PC-9 (cell line): ENCODE measurements around the gene KREMEN1. TPM values are rescaled to one million over a fixed set of nuclear protein-coding genes. Genes with fewer than 3 reads are reported as not detected.

Source experiments
- BruUV-seq: library from RNA; stranded (reverse); fragments of 400-500 nt; replicated peaks from 2 replicates; lab custom pipeline; 2021; lab: Mats Ljungman, UMichigan
- CTCF ChIA-PET: fragments of 300-600 bp; sonication (Branson Sonifier 250); formaldehyde crosslinking; loops from one replicate; lab custom pipeline; 2022; ENCODE audit warnings: antibody characterized with exemption; lab: Charles Lee
- POLR2A ChIA-PET: fragments of 300-600 bp; sonication (Branson Sonifier 250); formaldehyde crosslinking; loops from one replicate; lab custom pipeline; 2022; ENCODE audit warnings: antibody characterized with exemption; ENCODE audit not compliant: unreplicated experiment; lab: Charles Lee
- DNase-seq, 2 experiments: peaks; one replicate each; pipeline versions ENCODE4 v3.0.0 to v3.0.0-alpha.2; 2015 to 2022; ENCODE audit warnings: mixed read lengths in 1 of 2
- H2AFZ ChIP-seq: fragments of 200-600 bp; sonication (generic); 2 replicates; pipeline ENCODE4 v1.8.1; 2017; ENCODE audit warnings: antibody characterized with exemption
- H3F3A ChIP-seq: fragments of 200-600 bp; sonication (generic); 2 replicates; pipeline ENCODE4 v1.8.1; 2017; ENCODE audit warnings: antibody characterized with exemption, mild to moderate bottlenecking, low read depth; ENCODE audit not compliant: insufficient read depth
- H3K27ac ChIP-seq: fragments of 200-600 bp; sonication (generic); 2 replicates; pipeline ENCODE4 v1.6.1; 2016; ENCODE audit warnings: mixed run types
- H3K27me3 ChIP-seq: fragments of 200-600 bp; sonication (generic); 2 replicates; pipeline ENCODE4 v1.6.1; 2016; ENCODE audit warnings: low read depth, mixed run types; ENCODE audit not compliant: insufficient read depth
- H3K36me3 ChIP-seq: fragments of 200-600 bp; sonication (generic); 2 replicates; pipeline ENCODE4 v1.6.1; 2016; ENCODE audit warnings: low read depth, mixed run types
- H3K4me1 ChIP-seq: fragments of 200-600 bp; sonication (generic); replicated peaks from 2 replicates; pipeline ENCODE4 v1.6.1; 2016; ENCODE audit warnings: mixed run types; ENCODE audit not compliant: insufficient read depth
- H3K4me2 ChIP-seq: fragments of 200-600 bp; sonication (generic); 2 replicates; pipeline ENCODE4 v1.6.1; 2017; ENCODE audit warnings: mixed run types
- H3K4me3 ChIP-seq: fragments of 200-600 bp; sonication (generic); 2 replicates; pipeline ENCODE4 v1.6.1; 2016; ENCODE audit warnings: mixed run types
- H3K79me2 ChIP-seq: fragments of 200-600 bp; sonication (generic); 2 replicates; pipeline ENCODE4 v1.6.1; 2017; ENCODE audit warnings: low read depth, mixed run types
- H3K9me2 ChIP-seq: fragments of 200-600 bp; sonication (generic); 2 replicates; pipeline ENCODE4 v1.8.1; 2017; ENCODE audit warnings: mild to moderate bottlenecking; ENCODE audit not compliant: insufficient read depth
- H3K9me3 ChIP-seq: fragments of 200-600 bp; sonication (generic); 2 replicates; pipeline ENCODE4 v1.8.1; 2016; ENCODE audit warnings: low read depth; ENCODE audit not compliant: insufficient read depth
- H4K20me1 ChIP-seq: fragments of 200-600 bp; sonication (generic); 2 replicates; pipeline ENCODE4 v1.8.1; 2017; ENCODE audit not compliant: insufficient read depth
- CTCF ChIP-seq: fragments of 200-600 bp; sonication (generic); conservative IDR thresholded peaks from 2 replicates; pipeline ENCODE4 v1.6.1; 2017; ENCODE audit warnings: mixed run types, antibody characterized with exemption, mild to moderate bottlenecking, moderate library complexity
- EZH2 ChIP-seq: fragments of 200-600 bp; sonication (generic); IDR thresholded peaks from 2 replicates; pipeline ENCODE4 v1.8.0; 2017; ENCODE audit warnings: antibody characterized with exemption, low read depth
- intact Hi-C: fragments of 100-400 bp; cut with micrococcal nuclease; formaldehyde crosslinking; loops from one replicate; pipeline ENCODE4 v1.10.0; 2022; ENCODE audit not compliant: unreplicated experiment
- total RNA-seq: library from RNA; stranded (reverse); gene quantifications from 2 replicates; pipeline ENCODE4 v1.2.3, GENCODE V29; 2021

The KREMEN1 gene
- total RNA-seq, 1 experiment from 2014 or later: 6.1 TPM

GRCh38 chr22:29204455-29205183 is 131.8 kb downstream of the KREMEN1 start:
- no peaks in the 10 kb centered on the region for H4K20me1 ChIP-seq
- H3K9me2 ChIP-seq: no peaks in the 10 kb centered on the region
- BruUV-seq: no TSS peak
- POLR2A ChIA-PET: no interaction called here
- H3K4me1 ChIP-seq: no peaks in the 10 kb centered on the region
- H3F3A ChIP-seq: no peaks in the 10 kb centered on the region
- H3K4me3 ChIP-seq: no peak overlapping the region
- DNase-seq: no peak
- intact Hi-C loops: no loop called here
- no peaks in the 10 kb centered on the region for H3K9me3 ChIP-seq
- TF ChIP-seq CTCF (no peak), EZH2 (no peak)
- no peaks in the 10 kb centered on the region for H3K79me2 ChIP-seq
- no peak overlapping the region for H3K27ac ChIP-seq
- CTCF ChIA-PET: interaction anchor here (1.0 kb wide), 1 partner anchor 31 kb away, joined by 13 read pairs; no protein-coding TSS in a partner anchor
- H3K36me3 ChIP-seq: no peaks in the 10 kb centered on the region
- H2AFZ ChIP-seq: no peak overlapping the region
- peaks cover 40% of the 10 kb centered on the region for H3K27me3 ChIP-seq
- no peak overlapping the region for H3K4me2 ChIP-seq

GRCh38 chr22:29205252-29205593 is 132.4 kb downstream of the KREMEN1 start:
- intact Hi-C loops: no loop called here
- peak overlapping the region; percentile 58 for H3K4me2 ChIP-seq
- no peaks in the 10 kb centered on the region for H3F3A ChIP-seq
- no peaks in the 10 kb centered on the region for H3K36me3 ChIP-seq
- H3K4me3 ChIP-seq: peak overlapping the region; percentile 39; the same call in 1 of the 2 replicates
- H3K27me3 ChIP-seq: peaks cover 40% of the 10 kb centered on the region
- CTCF ChIA-PET: interaction anchor here (1.0 kb wide), 1 partner anchor 30 kb away, joined by 13 read pairs; no protein-coding TSS in a partner anchor
- no peaks in the 10 kb centered on the region for H3K79me2 ChIP-seq
- DNase-seq: no peak
- H2AFZ ChIP-seq: no peak overlapping the region
- H4K20me1 ChIP-seq: no peaks in the 10 kb centered on the region
- H3K4me1 ChIP-seq: no peaks in the 10 kb centered on the region
- TF ChIP-seq CTCF (no peak), EZH2 (no peak)
- H3K9me3 ChIP-seq: no peaks in the 10 kb centered on the region
- H3K9me2 ChIP-seq: no peaks in the 10 kb centered on the region
- H3K27ac ChIP-seq: no peak overlapping the region
- BruUV-seq: no TSS peak
- POLR2A ChIA-PET: interaction anchor here (0.6 kb wide), 1 partner anchor 607 kb away, joined by 4 read pairs; no protein-coding TSS in a partner anchor

GRCh38 chr22:29205594-29206371 is 132.9 kb downstream of the KREMEN1 start, which contains the start of gene EMID1:
TSS of gene EMID1 (plus strand) at chr22:29205896. CDS start at chr22:29206039, 143 bp downstream.
- Histone ChIP-seq H3K36me3 (no peaks in the 10 kb centered on the region), H3K27ac (no peak within 1 kb of the TSS), H3K27me3 (peaks cover 42% of the 10 kb centered on the region), H3K9me2 (no peaks in the 10 kb centered on the region), H3K4me3 (peak within 1 kb of the TSS; percentile 44; the same call in 1 of the 2 replicates), H3K4me1 (no peaks in the 10 kb centered on the region), H3K9me3 (no peaks in the 10 kb centered on the region), H4K20me1 (no peaks in the 10 kb centered on the region), H3K4me2 (peak within 1 kb of the TSS; percentile 59), H3K79me2 (no peaks in the 10 kb centered on the region), H3F3A (no peaks in the 10 kb centered on the region), H2AFZ (no peak within 1 kb of the TSS)
- BruUV-seq: no TSS peak
- peak in 1 of 2 experiments; percentile 28 for DNase-seq
- TF ChIP-seq EZH2 (no peak), CTCF (no peak)
- ChIA-PET CTCF (no interaction called here), POLR2A (interaction anchor here (0.5 to 0.6 kb wide), 3 partner anchors 36 to 606 kb away, joined by 3 to 4 read pairs (median 4); partner anchors contain the start of gene XBP1)
- intact Hi-C loops: no loop called here
